Hepatocyte (in vitro differentiated cells): Measurements from ENCODE around the gene ACOXL.

Experiments used
- CTCF ChIP-seq: fragments of 200-600 bp; sonication (generic); IDR thresholded peaks from 2 replicates; pipeline ENCODE4 v1.5.1; 2016; ENCODE audit warnings: antibody characterized with exemption, mild to moderate bottlenecking; ENCODE audit not compliant: poor library complexity
- EZH2 ChIP-seq: fragments of 200-600 bp; sonication (generic); IDR thresholded peaks from 2 replicates; pipeline ENCODE4 v1.6.1; 2016; ENCODE audit warnings: antibody characterized with exemption, mild to moderate bottlenecking, borderline replicate concordance
- EZH2phosphoT487 ChIP-seq: fragments of 200-600 bp; sonication (generic); IDR thresholded peaks from one replicate; pipeline ENCODE4 v1.6.1; 2018; ENCODE audit warnings: antibody characterized with exemption, mild to moderate bottlenecking, low read depth, moderate library complexity; ENCODE audit not compliant: unreplicated experiment, severe bottlenecking

- no peak for TF ChIP-seq EZH2
- TF ChIP-seq EZH2phosphoT487: no peak
- no peak for TF ChIP-seq CTCF
Observed at GRCh38 chr2:111108745-111109271, 376.4 kb downstream of the ACOXL start.
